ENCODE results near the gene SLC16A13. TPM values are rescaled to one million over a fixed set of nuclear protein-coding genes. Genes with fewer than 3 reads are reported as not detected.
"Not testable (repeated sequence)": the region's sequence is repeated elsewhere in the genome, so short reads cannot be mapped to it uniquely, and the experiment has no call there.

SLC16A13 gene
- total and polyA plus RNA-seq, 2 donors (not counting 3 experiments of a cell fraction or from before 2014, with no cell fraction given) = 16.8 to 24.7 TPM

GRCh38 chr17:6989779-6990178 is 46.0 kb upstream of the SLC16A13 start:
- H2AFZ ChIP-seq (ENCODE audit: low read depth, low read length) = no peak overlapping the region
- H3K27ac ChIP-seq (ENCODE audit: insufficient read depth, low read depth, low read length) = no peak overlapping the region
- H3K79me2 ChIP-seq (ENCODE audit: control insufficient read depth, insufficient read depth, low read length) = no peaks in the 10 kb centered on the region
- no peaks in the 10 kb centered on the region for H3K9me1 ChIP-seq (replicated peaks; ENCODE audit: control insufficient read depth, extremely low read depth, insufficient read depth, low read length)
- CTCF ChIA-PET = interaction anchor here (0.6 to 1.4 kb wide), 3 partner anchors 15 to 1307 kb away, joined by 3 to 5 read pairs (median 3); no protein-coding TSS in a partner anchor
- H3K36me3 ChIP-seq (ENCODE audit: control insufficient read depth in 2 of 2, extremely low read depth in 1 of 2, insufficient read depth in 2 of 2, low read length in 2 of 2) = no peaks in the 10 kb centered on the region
- no peaks in the 10 kb centered on the region for H3K27me3 ChIP-seq (ENCODE audit: control insufficient read depth in 2 of 2, insufficient read depth in 2 of 2, low read length in 2 of 2)
- H3K9ac ChIP-seq (replicated peaks; ENCODE audit: extremely low read depth, insufficient read depth, low read length) = no peak overlapping the region
- H3K4me1 ChIP-seq (ENCODE audit: control insufficient read depth, extremely low read depth, insufficient read depth, low read length) = no peaks in the 10 kb centered on the region
- POLR2A ChIA-PET = no interaction called here
- DNase-seq (ENCODE audit: low read depth, low spot score) (no peak), FAIRE-seq (no peak)
- no peak overlapping the region for H3K4me2 ChIP-seq (ENCODE audit: insufficient read depth, low read length)
- no peak overlapping the region for H3K4me3 ChIP-seq (replicated peaks in 1 of 3; ENCODE audit: insufficient read depth in 1 of 3, low read depth in 1 of 3, low read length in 3 of 3)
- dilution Hi-C loops (cut with MboI; ENCODE audit: extremely low pct_ligation_motif_present, low sequenced_read_pairs) = no loop called here
- no TSS peak for BruUV-seq (replicated peaks)
- no peaks in the 10 kb centered on the region for H3K9me3 ChIP-seq (replicated peaks; ENCODE audit: control insufficient read depth, insufficient read depth, low read length)
- TF ChIP-seq EZH2 (IDR thresholded peaks at IDR 0.05; ENCODE audit: borderline replicate concordance, low read depth, low read length, severe bottlenecking) (no peak), JUN (IDR thresholded peaks at IDR 0.05; ENCODE audit: borderline replicate concordance, insufficient read depth, insufficient read length, low read depth) (no peak), FOS (IDR thresholded peaks at IDR 0.05; ENCODE audit: borderline replicate concordance, insufficient read depth, low read length) (no peak), GATA2 (IDR thresholded peaks at IDR 0.05; ENCODE audit: insufficient read depth, insufficient read length, low read depth, low read length) (no peak), CTCF (IDR thresholded peaks at IDR 0.05; ENCODE audit: extremely low read depth in 1 of 2, insufficient read depth in 1 of 2, low read depth in 1 of 2, low read length in 2 of 2) (no peak), POLR2AphosphoS5 (IDR thresholded peaks at IDR 0.05; ENCODE audit: insufficient read depth, low read depth, low read length) (no peak), MAX (IDR thresholded peaks at IDR 0.05; ENCODE audit: insufficient read depth, insufficient read length) (no peak)
- intact Hi-C loops (cut with micrococcal nuclease) = no loop called here
- no peaks in the 10 kb centered on the region for H4K20me1 ChIP-seq (replicated peaks; ENCODE audit: control insufficient read depth, extremely low read depth, insufficient read depth, low read length)

GRCh38 chr17:6993613-6994056 is 42.2 kb upstream of the SLC16A13 start:
- H3K27ac ChIP-seq (ENCODE audit: insufficient read depth, low read depth, low read length); DNase-seq (ENCODE audit: low read depth, low spot score); POLR2A ChIA-PET; H3K79me2 ChIP-seq (ENCODE audit: control insufficient read depth, insufficient read depth, low read length); H3K4me1 ChIP-seq (ENCODE audit: control insufficient read depth, extremely low read depth, insufficient read depth, low read length); dilution Hi-C loops (cut with MboI; ENCODE audit: extremely low pct_ligation_motif_present, low sequenced_read_pairs); H3K4me3 ChIP-seq (replicated peaks in 1 of 3; ENCODE audit: insufficient read depth in 1 of 3, low read depth in 1 of 3, low read length in 3 of 3); H3K36me3 ChIP-seq (ENCODE audit: control insufficient read depth in 2 of 2, extremely low read depth in 1 of 2, insufficient read depth in 2 of 2, low read length in 2 of 2); H3K9me3 ChIP-seq (replicated peaks; ENCODE audit: control insufficient read depth, insufficient read depth, low read length); H4K20me1 ChIP-seq (replicated peaks; ENCODE audit: control insufficient read depth, extremely low read depth, insufficient read depth, low read length); BruUV-seq (replicated peaks); H3K4me2 ChIP-seq (ENCODE audit: insufficient read depth, low read length); H3K9ac ChIP-seq (replicated peaks; ENCODE audit: extremely low read depth, insufficient read depth, low read length); H3K27me3 ChIP-seq (ENCODE audit: control insufficient read depth in 2 of 2, insufficient read depth in 2 of 2, low read length in 2 of 2); FAIRE-seq; intact Hi-C loops (cut with micrococcal nuclease); H2AFZ ChIP-seq (ENCODE audit: low read depth, low read length); H3K9me1 ChIP-seq (replicated peaks; ENCODE audit: control insufficient read depth, extremely low read depth, insufficient read depth, low read length): not testable (repeated sequence)
- CTCF ChIA-PET = interaction anchor here (1.1 to 1.6 kb wide), 3 partner anchors 10 to 151 kb away, joined by 3 to 4 read pairs (median 3); no protein-coding TSS in a partner anchor
